HG02870 (cell line): ENCODE data around the gene MGAT5B.
"Not testable (repeated sequence)": the region's sequence is repeated elsewhere in the genome, so short reads cannot be mapped to it uniquely, and the experiment has no call there.

Experiments used
- ATAC-seq: cut with Tn5 transposase; IDR thresholded peaks from one replicate; pipeline ENCODE4 v1.9.1; 2021; ENCODE audit warnings: mild to moderate bottlenecking, moderate library complexity; ENCODE audit not compliant: unreplicated experiment

Gene MGAT5B, protein sequence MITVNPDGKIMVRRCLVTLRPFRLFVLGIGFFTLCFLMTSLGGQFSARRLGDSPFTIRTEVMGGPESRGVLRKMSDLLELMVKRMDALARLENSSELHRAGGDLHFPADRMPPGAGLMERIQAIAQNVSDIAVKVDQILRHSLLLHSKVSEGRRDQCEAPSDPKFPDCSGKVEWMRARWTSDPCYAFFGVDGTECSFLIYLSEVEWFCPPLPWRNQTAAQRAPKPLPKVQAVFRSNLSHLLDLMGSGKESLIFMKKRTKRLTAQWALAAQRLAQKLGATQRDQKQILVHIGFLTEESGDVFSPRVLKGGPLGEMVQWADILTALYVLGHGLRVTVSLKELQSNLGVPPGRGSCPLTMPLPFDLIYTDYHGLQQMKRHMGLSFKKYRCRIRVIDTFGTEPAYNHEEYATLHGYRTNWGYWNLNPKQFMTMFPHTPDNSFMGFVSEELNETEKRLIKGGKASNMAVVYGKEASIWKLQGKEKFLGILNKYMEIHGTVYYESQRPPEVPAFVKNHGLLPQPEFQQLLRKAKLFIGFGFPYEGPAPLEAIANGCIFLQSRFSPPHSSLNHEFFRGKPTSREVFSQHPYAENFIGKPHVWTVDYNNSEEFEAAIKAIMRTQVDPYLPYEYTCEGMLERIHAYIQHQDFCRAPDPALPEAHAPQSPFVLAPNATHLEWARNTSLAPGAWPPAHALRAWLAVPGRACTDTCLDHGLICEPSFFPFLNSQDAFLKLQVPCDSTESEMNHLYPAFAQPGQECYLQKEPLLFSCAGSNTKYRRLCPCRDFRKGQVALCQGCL

DNA sequence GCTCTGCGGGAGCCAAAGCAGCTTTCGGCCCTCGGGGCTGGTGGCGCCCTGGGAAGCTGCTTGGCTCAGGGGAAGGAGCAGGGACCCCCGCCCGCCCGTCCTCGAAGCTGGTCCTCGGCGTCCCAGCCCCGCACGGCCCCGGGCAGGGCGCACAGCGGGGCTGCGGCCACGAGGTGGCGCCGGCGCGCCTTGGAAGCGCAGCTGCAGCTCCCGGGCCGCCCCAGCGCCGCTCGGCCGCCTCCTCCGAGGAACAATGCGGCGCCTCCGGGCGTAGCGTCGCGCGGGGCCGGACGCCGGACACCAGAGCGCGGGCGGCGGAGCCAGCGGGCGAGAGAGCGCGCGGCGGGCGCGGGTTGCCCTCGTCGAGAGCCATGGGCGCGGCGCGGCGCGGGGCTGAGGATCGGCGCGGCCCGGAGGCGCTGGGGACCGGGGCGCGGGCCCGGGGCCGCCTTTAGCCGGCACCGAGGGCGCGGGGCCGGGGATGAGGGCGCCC is at the start of gene MGAT5B:
TSS of gene MGAT5B (plus strand) at position 229 of the 493 bp plus-strand sequence. CDS start 626 bp downstream, outside the sequence.
- no peak for ATAC-seq

DNA sequence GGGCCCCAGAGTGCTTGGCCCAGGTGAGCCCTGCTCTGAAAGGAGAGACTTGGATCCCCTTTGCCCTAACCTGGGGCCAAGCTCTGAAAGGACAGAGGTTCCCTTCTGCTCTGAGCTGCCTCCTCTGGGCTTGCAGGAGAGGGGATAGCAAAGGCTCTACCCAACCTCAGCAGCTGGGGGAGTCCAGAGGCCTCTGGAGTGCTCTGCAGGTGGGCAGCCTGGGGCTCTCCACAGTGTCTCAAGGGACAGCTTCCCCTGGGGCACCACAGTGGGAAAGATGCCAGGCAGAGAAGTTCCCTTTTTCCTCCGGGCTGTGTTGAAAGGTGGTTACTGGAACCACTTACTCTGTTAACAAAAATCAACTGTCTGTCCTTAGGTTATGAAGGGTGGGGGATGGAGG is 48.2 kb upstream of the MGAT5B start:
- ATAC-seq: no peak

DNA sequence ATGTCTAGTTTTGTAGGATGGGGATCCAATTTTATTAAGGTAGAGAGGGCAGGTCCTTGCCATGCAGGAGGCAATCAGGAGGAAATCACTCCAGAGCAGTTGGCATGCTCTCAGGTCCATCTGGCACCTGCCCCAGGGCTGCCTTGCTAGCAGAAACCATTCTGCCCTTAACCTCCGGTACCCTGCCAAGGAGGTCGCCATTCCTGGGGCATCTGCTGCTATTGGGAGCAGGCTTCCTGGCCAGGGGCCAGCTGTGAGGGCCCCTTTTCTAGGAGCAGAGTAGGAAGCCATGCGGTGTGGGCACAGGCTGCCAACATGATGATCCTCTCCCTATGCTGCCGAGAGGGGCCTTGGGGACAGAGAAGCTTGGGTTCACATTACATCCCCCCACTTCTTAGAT is 47.6 kb upstream of the MGAT5B start:
- ATAC-seq: no peak

DNA sequence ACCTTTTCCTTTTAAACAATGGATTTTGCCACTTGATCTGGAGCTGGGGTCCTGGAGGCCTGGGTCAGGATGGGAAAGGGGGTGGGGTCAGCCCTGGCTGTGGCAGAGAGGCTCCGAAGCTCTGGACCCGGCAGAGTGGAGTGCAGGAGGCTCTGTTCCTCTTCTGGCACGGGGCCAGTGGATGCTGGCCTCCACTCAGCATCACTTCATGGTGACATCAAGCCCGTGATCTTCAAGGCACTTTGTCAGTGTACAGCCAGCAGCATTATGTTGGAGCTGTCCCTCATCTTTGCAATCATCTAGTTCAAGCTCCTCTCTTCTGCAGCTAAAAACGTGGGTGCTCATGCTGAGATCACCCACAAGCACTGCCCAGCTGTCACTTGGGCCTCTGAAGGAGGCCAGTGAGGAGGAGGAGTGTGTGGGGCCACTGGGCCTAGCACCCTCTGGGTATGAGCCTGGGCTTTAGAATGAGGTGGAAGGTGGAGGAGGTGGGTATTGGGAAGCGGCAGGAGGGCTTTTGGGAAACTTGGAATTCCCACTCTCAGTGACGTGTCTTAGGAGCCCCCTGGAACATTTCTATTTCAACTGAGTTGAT is 45.9 kb upstream of the MGAT5B start:
- ATAC-seq: no peak

DNA sequence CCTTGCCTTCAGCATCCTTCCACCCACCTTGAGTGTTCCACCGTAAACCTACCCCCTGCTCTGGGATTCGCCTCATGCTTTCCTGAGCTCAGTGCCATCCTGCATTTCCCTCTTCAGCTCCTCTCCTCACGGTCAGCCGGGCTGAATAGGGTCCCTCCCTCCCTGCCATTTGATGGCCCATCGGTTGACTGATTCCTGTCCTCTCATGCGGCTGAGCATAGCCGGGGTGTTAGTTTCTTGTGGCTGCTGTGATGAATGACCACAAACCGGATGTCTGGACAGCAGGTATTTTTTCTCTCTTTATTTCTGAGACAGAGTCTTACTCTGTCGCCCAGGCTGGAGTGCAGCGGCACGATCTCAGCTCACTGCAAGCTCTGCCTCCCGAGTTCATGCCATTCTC is 44.1 kb upstream of the MGAT5B start:
- no peak for ATAC-seq

DNA sequence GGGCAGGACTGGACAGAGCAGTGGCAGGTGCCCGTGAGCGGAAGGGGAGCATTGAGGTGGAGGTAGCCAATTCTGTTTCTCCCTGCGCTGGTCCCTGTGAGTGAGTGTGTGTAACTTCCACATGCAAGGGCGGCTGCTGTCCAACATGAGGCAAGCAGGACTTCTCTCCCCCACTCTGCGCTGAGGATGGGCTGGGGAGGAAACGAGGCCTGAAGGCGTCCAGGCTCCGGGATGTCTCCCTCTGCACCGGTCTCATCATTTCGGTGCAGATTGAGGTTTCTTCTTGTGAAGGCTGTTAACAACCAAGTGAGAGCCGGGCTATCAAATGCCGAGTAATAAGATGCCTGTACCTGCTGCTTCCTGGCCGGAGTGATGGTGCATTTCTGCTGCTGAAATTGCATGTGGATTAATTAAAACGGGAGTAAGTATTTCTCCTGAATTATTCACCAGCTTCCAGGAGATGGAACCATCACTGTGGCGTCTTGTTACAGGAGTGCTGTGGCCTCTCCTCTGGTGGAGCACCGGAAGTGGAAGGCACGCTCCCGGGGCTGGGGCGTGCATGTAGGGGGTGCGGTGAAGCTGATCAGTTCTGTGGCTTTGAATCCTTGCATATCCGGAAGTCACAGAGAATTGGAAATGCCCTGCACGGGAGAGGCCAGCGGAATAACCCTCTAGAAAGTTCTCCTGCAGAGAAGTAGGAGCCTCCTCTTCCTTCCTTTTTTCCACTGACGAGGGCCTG is 41.7 kb upstream of the MGAT5B start:
- ATAC-seq: no peak

DNA sequence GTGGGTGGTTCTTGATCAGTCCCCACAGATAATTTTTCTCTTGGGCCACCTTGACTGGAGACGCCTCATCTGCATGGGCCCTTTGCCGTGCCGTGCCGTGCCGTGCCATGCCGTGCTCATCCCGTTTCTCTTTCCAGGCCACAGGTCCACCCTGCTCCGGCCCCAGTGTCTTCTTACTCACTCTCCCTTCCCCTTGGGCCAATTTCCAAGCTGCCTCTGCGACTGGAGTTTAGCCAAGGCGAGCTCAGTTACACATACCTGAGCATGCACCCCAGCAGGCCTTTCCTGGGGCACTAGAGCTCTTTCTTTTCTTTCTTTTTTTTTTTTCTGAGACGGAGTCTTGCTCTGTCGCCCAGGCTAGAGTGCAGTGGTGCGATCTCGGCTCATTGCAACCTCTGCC is 40.5 kb upstream of the MGAT5B start:
- ATAC-seq: no peak

DNA sequence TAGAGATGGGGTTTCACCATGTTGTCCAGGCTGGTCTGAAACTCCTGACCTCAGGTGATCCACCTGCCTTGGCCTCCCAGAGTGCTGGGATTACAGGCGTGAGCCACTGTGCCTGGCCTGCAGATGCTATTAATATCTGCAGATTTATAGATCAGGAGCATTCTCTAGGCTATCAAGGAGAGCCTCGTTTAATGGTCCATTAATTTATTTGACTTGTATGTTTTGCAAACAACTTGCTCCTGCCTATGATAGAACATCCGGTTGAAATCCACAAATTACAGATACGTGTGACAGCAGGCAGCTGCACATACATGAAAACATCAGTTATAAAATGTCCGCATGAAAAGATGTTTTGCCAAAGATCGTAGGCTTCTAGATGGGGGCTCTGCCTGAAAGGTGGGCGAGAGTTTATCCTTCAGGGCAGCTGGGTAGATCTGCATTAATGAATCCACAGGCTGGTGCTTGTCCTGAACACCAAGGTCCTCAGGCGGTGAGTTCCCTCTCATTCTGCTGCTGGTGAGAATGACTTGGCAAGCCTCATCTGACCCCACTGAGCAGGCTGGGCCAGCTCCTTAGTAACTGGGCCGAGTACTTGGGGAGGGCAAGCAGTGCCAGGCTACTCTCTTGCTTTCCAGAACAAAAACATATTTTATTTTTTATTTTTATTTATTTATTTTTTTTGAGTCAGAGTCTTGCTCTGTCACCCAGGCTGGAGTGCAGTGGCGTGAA is 37.1 kb upstream of the MGAT5B start:
- no peak for ATAC-seq

DNA sequence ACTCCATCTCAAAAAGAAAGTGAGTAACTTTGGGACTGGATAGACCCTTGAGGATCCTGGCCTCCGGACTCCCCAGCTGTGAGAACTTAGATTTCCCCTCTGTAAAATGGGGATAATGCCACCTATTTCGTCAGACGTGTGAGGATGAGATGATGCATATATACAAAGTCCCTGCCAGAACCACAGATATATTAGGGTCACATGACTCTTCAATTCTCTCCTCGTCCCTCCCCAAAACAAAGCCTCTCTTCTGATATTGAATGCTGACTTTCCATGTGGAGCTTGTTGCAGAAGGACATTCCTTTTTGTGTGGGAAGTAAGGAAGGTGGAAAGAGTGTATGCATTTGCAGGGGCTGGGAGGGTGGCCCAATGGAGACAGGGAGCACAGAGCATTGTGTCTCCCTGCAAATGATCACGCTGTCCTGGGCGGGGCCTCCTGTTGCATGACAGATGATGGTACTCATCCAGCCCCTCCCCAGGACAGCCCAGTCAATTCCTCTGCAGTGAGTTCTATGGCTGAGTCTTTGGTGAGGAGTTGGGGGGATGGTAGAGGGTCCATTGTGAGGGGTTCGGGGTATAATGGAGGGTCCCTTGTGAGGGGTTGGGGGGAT is 35.1 kb upstream of the MGAT5B start:
- no peak for ATAC-seq

DNA sequence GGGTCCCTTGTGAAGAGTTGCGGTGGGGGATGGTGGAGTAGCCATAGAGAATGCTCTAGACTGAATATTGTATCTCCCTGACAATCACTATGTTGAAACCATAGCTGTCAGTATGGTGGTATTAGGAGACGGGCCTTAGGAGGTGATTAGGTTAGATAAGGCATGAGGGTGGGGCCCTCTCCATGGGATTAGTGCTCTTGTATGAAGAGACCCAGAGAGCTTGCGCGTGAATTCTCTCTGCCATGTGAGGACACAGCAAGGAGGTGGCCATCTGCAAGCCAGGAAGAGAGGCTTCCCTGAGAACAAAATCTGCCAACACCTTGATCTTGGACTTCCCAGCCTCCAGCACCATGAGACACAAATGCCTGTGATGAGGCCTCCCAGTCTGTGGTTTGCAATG is 34.5 kb upstream of the MGAT5B start:
- ATAC-seq: no peak

DNA sequence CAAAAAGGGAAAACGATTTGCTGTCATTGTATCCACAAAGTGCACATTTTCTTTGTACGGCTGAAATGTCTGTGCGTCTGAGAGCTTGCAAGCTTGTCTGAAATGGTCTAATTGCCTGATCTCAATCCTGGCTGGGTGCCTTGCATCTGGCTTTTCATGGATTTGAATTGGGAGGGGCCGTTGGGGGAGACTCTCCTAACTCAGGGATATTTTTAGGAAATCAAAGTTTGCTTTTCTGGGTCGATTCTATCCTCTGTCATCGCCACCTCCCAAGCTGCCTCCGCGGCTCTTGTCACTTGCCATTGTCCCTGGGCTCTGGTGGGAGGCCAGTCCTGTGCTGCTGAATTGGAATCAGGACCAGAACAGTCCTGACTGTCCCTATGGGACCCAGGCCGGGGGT is 33.3 kb upstream of the MGAT5B start:
- ATAC-seq: no peak

DNA sequence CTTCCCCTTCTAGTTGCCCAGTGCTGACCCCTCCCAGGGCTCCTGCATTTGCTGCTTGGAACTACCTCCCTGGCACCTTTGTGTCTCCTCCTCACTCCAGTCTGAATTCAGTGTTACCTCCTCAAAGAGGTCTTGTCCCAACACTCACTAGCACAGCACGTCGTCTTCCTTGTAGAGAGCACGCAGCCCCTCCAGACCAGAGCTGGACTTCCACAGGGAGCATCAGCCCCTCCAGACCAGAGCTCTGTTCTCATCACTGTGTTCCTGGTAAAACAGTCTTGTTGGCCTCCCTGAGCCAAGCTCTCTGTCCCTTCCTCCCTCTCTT is 27.8 kb upstream of the MGAT5B start:
- ATAC-seq: no peak

DNA sequence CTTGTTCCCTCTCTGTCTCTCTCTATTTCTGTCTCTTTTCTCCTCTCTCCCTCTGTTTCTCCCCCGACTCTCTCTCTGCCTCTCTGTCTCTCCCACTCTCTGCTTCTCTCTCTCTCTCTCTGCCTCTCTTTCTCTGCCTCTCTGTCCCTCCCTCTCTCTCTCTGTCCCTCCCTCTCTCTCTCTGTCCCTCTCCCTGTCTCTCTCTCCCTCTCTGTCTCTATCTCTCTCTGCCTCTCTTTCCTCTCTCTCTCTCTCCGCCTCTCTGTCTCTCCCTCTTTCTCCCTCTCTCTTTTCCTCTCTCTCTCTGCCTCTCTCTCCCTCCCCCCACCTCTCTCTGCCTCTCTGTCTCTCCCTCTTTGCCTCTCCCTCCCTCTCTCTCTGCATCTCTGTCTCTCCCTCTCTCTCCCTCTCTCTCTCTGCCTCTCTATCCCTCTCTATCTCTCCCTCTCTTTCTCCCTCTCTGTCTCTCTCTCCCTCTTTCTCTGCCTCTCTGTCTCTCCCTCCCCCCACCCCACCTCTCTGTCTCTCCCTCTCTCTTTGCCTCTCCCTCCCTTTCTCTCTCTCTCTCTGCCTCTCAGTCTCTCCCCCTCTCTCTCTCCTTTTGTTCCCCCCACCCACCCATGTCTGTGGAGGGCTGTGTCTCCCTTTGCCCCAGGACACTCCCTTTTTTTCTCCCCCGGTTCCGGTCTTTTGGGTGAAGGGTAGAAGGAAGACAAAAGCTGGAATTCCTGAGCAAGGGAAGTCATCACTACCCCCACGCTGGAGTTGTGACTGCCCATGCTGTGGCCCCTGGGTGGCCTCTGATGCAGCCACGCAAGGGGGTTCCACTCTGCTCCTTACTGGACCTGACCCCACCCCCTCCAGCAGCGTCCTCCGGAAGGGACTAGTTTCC is 27.1 kb upstream of the MGAT5B start:
- no peak for ATAC-seq

DNA sequence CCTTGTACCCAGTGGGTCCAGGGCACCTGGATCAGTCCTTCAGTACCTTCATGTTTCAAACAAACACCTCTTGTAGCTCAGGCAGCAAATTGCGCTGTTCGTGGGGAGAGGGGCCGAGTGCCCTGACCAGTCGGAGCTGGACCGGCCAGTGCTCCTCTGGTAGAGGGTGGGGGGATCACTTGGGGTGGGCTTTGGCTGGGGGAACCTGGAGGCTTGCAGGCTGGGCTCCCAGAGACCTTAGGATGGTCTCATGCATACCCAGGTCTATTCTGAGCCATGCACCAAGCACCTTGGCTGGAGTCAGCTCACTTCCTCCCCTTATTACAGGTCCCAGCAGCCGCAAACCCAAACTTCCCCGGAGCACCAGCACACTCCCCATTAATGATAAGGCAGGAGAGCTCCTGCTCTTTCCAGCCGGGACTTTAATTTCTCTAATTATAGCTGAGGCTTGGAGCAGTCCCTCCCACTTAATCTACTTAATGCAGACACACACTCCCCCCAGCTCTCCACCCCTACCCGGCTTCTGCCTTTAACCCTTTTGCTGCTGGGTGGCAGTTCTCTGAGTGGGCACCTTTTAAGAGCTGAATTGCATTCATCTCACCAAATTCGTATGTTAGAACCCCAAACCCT is 26.3 kb upstream of the MGAT5B start:
- no peak for ATAC-seq

DNA sequence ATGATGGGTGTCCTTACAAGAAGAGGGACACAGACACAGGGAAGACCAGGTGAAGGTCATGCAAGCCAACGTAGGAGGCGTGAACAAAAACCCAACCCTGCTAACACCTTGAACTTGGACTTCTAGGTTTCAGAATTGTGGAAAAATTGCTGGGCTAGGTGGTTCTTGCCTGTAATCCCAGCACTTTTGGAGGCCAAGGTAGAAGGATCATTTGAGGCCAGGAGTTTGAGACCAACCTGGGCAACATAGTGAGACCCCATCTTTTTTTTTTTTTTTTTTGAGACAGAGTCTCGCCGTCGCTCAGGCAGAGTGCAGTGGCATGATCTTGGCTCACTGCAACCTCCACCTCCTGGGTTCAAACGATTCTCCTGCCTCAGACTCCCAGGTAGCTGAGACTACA is 25.1 kb upstream of the MGAT5B start:
- not testable (repeated sequence) for ATAC-seq

DNA sequence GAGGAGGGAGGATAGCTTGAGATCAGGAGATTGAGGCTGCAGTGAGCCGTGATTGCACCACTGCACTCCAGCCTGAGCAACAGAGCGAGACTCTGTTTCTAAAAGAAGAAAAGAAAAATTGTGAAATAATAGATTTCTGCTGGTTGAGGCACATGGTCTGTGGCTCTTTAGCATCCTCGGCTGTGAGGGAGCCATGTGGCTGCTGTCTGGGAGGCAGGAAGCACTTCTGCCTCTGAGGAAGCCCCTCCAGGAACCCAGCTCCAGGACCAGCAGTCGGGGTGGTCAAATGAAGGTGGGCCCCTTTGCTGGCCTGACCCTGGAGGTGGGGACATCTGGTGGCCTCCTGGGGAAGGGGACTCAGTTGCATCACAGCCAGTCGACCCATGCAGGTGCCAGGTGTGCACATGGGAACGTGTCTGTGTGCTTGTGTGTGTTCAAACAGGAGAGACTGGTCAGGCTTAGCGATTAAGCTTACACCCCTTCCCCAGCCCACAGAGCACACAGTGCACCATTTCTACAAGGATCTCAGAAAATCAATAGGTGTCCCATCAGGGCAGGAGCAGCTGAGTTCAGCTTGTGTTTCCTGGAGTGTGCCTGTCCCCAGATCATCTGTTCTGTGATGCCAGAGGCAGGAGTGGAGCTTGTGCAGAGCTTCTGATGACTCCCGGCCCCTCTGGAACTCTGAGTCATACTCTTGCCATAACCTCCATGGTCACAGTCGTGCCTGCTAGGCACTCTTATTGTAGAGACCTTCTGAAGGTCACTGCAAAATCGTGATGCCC is 24.3 kb upstream of the MGAT5B start:
- ATAC-seq: no peak

DNA sequence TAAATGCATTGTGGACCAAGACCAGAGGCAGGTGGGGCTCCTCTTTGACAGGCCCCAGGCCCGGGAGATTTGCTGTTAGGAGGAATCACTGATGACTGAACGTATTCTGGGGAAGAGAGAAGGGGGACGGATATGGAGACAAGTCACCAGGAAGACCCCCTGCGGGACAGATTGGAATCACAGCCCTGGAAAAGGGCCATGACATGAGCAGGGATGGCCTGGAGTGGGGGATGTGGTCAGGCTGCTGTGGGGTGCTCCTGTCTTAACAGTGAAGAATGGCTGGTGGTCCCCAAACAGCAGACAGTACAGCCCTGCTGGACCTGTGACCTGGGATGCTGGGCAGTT is 23.7 kb upstream of the MGAT5B start:
- no peak for ATAC-seq

DNA sequence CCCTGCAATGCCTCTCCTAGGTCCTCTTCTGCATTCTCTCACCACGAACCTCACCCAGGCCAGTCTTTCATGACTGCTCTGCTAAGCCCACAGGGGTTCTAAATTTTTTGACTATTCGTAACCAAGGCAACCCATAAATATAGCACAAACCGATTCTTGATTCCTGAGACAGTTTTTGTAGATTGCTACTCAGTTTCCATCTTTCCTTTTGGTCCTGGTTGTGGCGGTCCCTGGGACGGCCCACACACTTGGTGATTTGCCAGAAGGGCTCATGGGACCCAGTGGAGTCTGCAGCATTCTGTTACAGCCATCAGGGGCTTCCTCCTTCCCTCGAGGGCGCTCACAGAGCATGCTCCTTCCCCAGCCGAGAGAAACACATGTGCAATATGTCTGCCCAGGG is 23.4 kb upstream of the MGAT5B start:
- ATAC-seq: no peak
